A549 (cell line): Measurements from ENCODE around the gene COQ7.

ENCODE experiments used
- BHLHE40 ChIP-seq: IDR thresholded peaks from 2 replicates; pipeline ENCODE4 v1.6.1; 2012; ENCODE audit warnings: low read depth, low read length, inconsistent platforms
- CTCF ChIP-seq: fragments of >200 bp; sonication (Bioruptor Twin); formaldehyde crosslinking; IDR thresholded peaks from 3 replicates; pipeline ENCODE4 v1.5.1; 2016
- ELK1 ChIP-seq: fragments of 150-350 bp; IDR thresholded peaks from 2 replicates; pipeline ENCODE4 v1.6.1; 2014; ENCODE audit warnings: low read depth, mild to moderate bottlenecking, low read length
- EP300 ChIP-seq, 2 experiments: fragments of >200 bp; sonication (Bioruptor Twin); formaldehyde crosslinking; IDR thresholded peaks; 2 replicates in 1 of 2; 3 replicates in 1 of 2; pipeline ENCODE4 v1.6.1; 2016 to 2017
- FOSL2 ChIP-seq, 2 experiments: fragments of 450-650 bp in 1 of 2; fragments of >200 bp in 1 of 2; sonication (Bioruptor Twin) in 1 of 2; formaldehyde crosslinking; IDR thresholded peaks; 2 replicates each; pipeline versions ENCODE4 v1.5.0 to v1.6.1; 2016 to 2020; ENCODE audit warnings: mild to moderate bottlenecking in 1 of 2, moderate library complexity in 1 of 2
- KDM1A ChIP-seq: fragments of 200-600 bp; sonication (generic); IDR thresholded peaks from 2 replicates; pipeline ENCODE4 v1.6.1; 2016; ENCODE audit warnings: low read depth, mild to moderate bottlenecking
- MAX ChIP-seq: IDR thresholded peaks from 2 replicates; pipeline ENCODE4 v1.6.1; 2012
- NR3C1 ChIP-seq: fragments of >200 bp; sonication (Bioruptor Twin); formaldehyde crosslinking; IDR thresholded peaks from 3 replicates; pipeline ENCODE4 v1.6.1; 2017
- POLR2A ChIP-seq: IDR thresholded peaks from 2 replicates; pipeline ENCODE4 v1.6.1; 2012; ENCODE audit warnings: mild to moderate bottlenecking, low read length
- REST ChIP-seq: fragments of 200-600 bp; sonication (generic); IDR thresholded peaks from 2 replicates; pipeline ENCODE4 v1.6.1; 2016; ENCODE audit warnings: antibody characterized with exemption, mild to moderate bottlenecking, moderate library complexity
- SMC3 ChIP-seq: fragments of >200 bp; sonication (Bioruptor Twin); formaldehyde crosslinking; IDR thresholded peaks from 3 replicates; pipeline ENCODE4 v1.6.1; 2018; ENCODE audit warnings: inconsistent platforms
- ZNF302 ChIP-seq: fragments of 250-450 bp; sonication (Bioruptor Pico); IDR thresholded peaks from 2 replicates; pipeline ENCODE4 v1.9.0; 2021; ENCODE audit warnings: inconsistent platforms, mild to moderate bottlenecking, moderate library complexity

GRCh38 chr16:19068237-19068815 is 912 bp downstream of the COQ7 start:
- TF ChIP-seq CTCF (no peak), POLR2A (no peak), EP300 (IDR thresholded peaks at IDR 0.05) (no peak), ELK1 (no peak), NR3C1 (no peak), FOSL2 (IDR thresholded peaks at IDR 0.05) (no peak), FOSL2 (CRISPR knock-in tag; IDR thresholded peaks at IDR 0.05) (no peak), REST (no peak), ZNF302 (no peak), SMC3 (no peak), KDM1A (no peak), MAX (no peak), BHLHE40 (no peak)
